ENCODE data around the gene ERG28.

DNA sequence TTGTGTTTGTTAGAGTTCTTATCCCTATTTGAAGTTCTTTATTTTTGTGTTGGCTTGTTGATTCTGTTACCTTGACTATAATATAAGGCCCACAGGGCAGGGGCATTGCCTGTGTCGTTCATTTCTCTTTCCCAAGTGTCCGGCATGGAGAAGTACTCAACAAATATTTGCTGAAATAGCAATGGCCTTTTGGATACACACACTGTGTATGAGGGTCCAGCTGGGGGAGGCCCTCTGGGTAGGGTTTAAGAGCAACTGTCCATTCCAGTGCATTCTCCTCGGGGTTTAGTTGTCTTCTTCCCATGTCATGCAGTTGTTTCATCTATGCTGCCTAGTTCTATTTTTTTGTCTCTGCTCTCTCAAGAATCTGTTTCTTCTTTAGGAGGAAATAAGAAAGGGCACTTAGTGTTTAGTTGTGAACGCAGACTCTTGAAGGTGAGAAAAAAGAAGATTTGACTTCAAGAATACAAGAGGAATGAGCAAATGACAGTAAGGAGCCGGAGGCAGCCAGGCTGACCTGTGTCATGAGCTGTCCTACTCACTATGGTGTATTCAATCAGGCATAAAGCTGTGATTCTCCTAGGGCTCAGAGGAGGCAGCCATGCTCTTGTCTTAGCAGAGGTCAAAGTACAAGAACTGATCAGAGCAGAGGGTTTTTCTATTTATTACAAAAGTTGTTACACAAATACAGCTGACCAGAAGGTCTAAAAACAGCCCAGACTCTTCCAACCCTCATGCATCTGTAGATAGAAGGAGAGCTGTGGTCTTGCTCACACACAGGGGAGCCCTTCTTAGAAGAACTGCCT lies 10.2 kb downstream of the ERG28 start:
- no peak for TF ChIP-seq CTCF (IDR thresholded peaks at IDR 0.05; ENCODE audit: low read length)
- no peak for TF ChIP-seq EZH2phosphoT487 (IDR thresholded peaks at IDR 0.05; ENCODE audit: low read length)
- TF ChIP-seq EZH2 (optimal IDR thresholded peaks at IDR 0.05; ENCODE audit: low read depth, low read length) = no peak
